Fibroblast of skin of left quadriceps (primary cell): ENCODE results near the gene TIGD3.

ENCODE experiments used
- DNase-seq, 2 experiments: peaks; one replicate each; pipeline ENCODE4 v3.0.0-alpha.2; 2013; ENCODE audit warnings: low read depth in 2 of 2

TIGD3 gene

GRCh38 chr11:65354265-65355012, at the start of gene TIGD3:
TIGD3 (plus strand) TSS chr11:65354751; CDS start chr11:65355809, 1,058 bp downstream.
- DNase-seq, result peak; percentile 82 to 86

- no peak for DNase-seq
These were observed 48.9 kb upstream of the TIGD3 start for GRCh38 chr11:65305501-65306268.

GRCh38 chr11:65307298-65308229, 47.0 kb upstream of the TIGD3 start:
- DNase-seq, result no peak

- no peak for DNase-seq
These were observed 46.2 kb upstream of the TIGD3 start for GRCh38 chr11:65308281-65308891.

GRCh38 chr11:65309006-65309405, 45.5 kb upstream of the TIGD3 start:
- DNase-seq, result no peak

- no peak for DNase-seq
These were observed 44.3 kb upstream of the TIGD3 start for GRCh38 chr11:65310215-65310614.

GRCh38 chr11:65310736-65311135, 43.8 kb upstream of the TIGD3 start:
- DNase-seq, result no peak

GRCh38 chr11:65311170-65311678, 43.3 kb upstream of the TIGD3 start:
- DNase-seq, result no peak

GRCh38 chr11:65314501-65315203, 39.9 kb upstream of the TIGD3 start, which contains the start of gene CDC42EP2:
CDC42EP2 (plus strand) TSS chr11:65314866; CDS start chr11:65320899, 6,033 bp downstream.
- DNase-seq, result peak in 1 of 2 experiments; percentile 42

- peak; percentile 43 to 50 for DNase-seq
These were observed 39.2 kb upstream of the TIGD3 start for GRCh38 chr11:65315204-65315865.

- no peak for DNase-seq
These were observed 38.7 kb upstream of the TIGD3 start for GRCh38 chr11:65315866-65316226.

GRCh38 chr11:65316227-65317024, 38.1 kb upstream of the TIGD3 start:
- peak; percentile 92 to 93 for DNase-seq

GRCh38 chr11:65317025-65317786, 37.3 kb upstream of the TIGD3 start:
- no peak for DNase-seq

GRCh38 chr11:65320386-65321075, 34.0 kb upstream of the TIGD3 start:
- no peak for DNase-seq

- DNase-seq, result no peak
These were observed 33.5 kb upstream of the TIGD3 start for GRCh38 chr11:65321076-65321475.

- DNase-seq, result no peak
These were observed 32.6 kb upstream of the TIGD3 start for GRCh38 chr11:65321828-65322485.

- no peak for DNase-seq
These were observed 30.7 kb upstream of the TIGD3 start for GRCh38 chr11:65323813-65324212.
